HG02885 (cell line): ENCODE results near the gene KLHL7.
"Not testable (repeated sequence)": the region's sequence is repeated elsewhere in the genome, so short reads cannot be mapped to it uniquely, and the experiment has no call there.

Source experiments
- ATAC-seq: cut with Tn5 transposase; IDR thresholded peaks from one replicate; pipeline ENCODE4 v1.9.1; 2021; ENCODE audit warnings: mild to moderate bottlenecking; ENCODE audit not compliant: unreplicated experiment, poor library complexity

The KLHL7 gene

GRCh38 chr7:23106823-23107663, 1.5 kb downstream of the KLHL7 start:
- ATAC-seq = no peak

DNA sequence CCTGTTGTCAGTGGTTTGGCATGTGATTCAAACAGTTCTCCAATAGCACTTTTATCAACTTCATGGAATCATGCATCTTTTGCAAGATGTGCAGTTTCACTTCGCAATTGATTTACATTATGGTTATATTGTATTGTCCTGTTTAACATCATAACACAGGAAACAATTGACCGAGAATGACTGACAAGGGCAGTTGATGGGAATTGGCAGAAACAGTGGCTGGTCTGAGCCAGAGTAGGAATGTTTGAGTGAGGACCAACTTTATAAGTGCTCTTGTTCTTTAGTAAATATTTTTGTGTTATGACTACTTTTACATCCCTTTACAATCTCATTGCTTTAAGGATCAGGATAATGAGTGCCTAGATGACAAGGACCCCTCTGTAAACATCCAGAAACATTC, 2.2 kb downstream of the KLHL7 start:
- ATAC-seq = no peak

GRCh38 chr7:23108995-23109394, 3.4 kb downstream of the KLHL7 start:
- ATAC-seq = no peak

DNA sequence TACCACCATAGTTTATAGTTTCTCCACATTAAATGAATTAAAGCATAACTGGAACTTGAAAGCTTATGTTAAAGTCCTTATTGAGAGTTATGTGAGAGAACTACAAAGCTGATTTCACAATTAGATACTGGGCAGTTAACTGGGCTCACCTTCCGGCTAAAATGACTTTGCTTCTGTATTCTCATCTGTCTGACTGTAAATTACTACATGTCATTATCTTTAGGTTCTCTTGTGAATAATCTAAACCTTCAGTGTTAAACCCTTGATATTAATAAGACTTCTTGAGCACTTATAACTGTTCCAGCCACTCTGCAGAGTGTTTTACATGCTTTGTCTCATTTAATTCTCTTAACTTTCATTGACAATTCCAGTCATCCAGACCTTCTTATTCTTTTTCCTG, 3.9 kb downstream of the KLHL7 start:
- no peak for ATAC-seq

- no peak for ATAC-seq
Observed at GRCh38 chr7:23114896-23115295, 9.3 kb downstream of the KLHL7 start.

DNA sequence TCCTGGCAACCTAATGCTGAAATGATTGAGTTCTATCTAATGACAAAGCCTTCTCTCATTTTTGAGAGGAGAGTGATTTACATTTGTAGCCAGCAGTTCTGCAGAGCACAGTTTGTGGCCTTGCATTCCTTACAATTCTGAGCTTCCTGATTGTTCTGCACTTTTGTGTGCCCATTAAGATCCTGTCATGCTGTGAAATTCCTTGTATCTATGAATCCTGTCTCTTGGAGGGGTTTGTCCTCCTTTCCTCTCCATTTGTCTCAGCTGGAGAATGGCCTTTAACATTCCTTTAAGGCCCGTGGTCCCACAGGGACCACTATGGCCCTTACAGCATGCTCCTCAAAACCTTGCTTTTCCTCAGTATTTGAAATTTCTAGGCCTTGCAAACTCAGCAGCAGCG, 10.4 kb downstream of the KLHL7 start:
- ATAC-seq = no peak

- ATAC-seq = no peak
Observed at GRCh38 chr7:23117841-23118240, 12.3 kb downstream of the KLHL7 start.

- no peak for ATAC-seq
Observed at GRCh38 chr7:23120106-23120505, 14.5 kb downstream of the KLHL7 start.

GRCh38 chr7:23121165-23121564, 15.6 kb downstream of the KLHL7 start:
- ATAC-seq = no peak

DNA sequence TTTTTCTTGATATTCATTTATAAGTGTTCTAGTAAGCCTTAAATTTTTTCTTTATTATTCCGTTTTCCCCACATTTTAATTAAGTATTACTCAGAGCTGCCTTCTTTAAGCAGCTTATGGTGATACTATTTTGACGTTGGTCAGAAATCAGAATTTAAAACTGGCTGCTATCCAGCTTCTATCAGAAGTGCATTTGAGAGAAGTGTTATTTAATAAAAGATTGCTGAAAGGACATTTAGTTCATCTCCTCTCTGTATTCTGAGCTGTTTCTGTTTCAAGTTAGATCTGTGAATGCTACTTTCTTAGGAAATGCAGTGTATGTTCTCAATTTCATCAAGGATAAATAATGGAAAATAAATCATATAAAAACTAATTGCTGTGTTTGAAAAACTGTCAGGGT, 17.4 kb downstream of the KLHL7 start:
- no peak for ATAC-seq

DNA sequence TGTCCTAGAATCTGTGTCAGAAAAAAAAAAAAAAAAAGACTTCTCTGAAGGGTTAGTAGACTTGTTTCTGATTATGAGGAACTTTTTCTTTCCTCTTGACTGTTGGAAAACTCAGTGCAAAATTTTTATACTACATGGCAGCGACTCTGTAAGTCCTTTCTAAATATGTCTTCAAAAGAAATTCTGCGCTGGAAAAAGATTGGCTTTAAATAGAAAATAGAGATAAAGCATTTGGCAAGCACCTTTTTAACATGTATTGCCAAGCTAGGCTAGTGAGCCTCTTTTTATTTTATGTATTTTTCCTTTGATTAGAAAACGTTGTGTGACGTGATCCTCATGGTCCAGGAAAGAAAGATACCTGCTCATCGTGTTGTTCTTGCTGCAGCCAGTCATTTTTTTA, 17.9 kb downstream of the KLHL7 start:
- ATAC-seq = no peak

GRCh38 chr7:23129036-23129435, 23.5 kb downstream of the KLHL7 start:
- ATAC-seq = no peak

GRCh38 chr7:23131799-23132198, 26.2 kb downstream of the KLHL7 start:
- ATAC-seq = not testable (repeated sequence)

DNA sequence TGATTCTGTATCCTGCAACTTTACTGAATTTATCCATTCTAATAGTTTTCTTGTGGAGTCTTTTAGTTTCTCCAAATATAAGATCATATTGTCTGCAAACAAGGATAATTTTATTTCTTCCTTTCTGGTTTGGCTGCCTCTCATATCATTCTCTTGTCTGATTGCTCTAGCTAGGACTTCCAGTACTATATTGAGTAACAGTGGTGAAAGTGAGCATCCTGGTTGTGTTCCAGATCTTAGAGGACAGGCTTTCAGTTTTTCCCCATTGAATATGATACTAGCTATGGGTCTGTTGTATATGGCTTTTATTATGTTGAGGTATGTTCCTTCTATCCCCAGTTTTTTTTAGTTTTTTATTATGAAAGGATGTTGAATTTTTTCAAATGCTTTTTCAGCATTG, 28.2 kb downstream of the KLHL7 start:
- no peak for ATAC-seq

DNA sequence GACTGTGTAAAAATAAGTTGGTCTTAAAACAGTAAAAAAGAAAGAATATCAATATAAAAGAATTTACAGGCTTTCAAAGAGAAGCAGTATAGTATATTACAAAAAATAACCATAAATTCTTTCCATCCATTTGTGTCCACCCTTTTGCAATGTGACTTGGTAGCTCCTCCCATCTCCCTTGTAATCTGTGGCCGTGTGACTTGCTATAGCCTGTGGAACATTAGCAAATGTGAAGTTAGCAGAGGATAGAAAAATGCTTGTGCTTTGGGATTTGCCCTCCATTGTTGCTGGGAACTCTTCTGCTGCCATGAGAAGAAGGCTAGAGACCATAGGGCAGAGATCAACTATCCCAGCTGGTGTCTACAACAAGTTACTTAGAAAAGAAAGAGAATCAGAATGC, 30.2 kb downstream of the KLHL7 start:
- no peak for ATAC-seq

DNA sequence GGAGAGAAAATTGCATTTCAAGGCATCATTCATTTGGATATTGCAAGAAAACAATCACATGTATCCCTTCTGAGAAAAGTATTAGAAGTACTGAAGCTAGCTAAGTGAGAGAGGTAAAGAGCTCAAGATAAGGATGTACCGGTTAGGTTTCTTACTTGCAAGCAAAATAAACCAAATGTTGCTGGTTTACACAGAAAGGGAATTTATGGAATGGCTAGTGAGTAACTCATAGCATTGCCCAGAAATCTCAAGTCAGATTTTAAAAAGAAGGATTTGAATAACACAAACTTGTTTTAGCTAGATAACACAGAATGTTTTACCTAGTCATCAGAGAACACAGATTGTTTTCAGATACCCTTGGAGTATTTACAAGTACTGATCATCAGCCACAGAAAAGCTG, 30.6 kb downstream of the KLHL7 start:
- no peak for ATAC-seq

DNA sequence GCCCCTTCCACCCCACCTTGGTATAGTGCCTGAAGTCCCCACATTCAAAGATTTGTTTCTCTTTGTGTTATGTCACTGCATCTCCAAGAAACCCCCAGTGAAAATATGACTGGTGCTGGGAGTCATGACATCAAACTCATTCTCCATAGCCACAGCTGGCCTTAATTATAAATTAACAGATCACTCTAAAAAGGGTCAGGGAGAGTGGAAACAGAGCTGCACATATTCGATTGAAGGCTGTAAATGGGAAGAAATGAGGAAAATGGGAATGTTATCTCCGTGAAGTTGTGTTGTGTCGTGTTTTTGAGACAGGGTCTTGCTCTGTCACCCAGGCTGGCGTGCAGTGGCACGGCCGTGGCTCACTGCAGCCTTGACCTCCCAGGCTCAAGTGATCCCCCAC, 52.1 kb downstream of the KLHL7 start:
- ATAC-seq = no peak

DNA sequence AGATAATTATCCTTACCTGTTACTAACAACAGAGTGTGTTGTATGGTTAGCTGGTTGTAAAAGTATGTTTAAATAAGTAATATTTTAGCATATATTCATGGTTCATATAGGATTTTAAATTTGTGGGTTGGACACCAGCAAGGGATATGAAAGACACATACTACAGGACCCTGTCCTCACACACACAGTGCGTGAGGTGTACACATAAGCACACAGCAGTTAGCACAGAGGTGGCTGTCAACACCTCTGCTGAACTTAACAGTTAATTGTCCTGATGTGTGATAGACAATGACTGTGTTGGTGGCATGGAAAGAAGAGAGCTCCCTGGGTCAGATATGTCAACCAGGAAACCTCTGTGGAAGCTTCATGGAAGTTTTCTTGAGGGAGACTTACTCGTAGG, 53.0 kb downstream of the KLHL7 start:
- no peak for ATAC-seq

DNA sequence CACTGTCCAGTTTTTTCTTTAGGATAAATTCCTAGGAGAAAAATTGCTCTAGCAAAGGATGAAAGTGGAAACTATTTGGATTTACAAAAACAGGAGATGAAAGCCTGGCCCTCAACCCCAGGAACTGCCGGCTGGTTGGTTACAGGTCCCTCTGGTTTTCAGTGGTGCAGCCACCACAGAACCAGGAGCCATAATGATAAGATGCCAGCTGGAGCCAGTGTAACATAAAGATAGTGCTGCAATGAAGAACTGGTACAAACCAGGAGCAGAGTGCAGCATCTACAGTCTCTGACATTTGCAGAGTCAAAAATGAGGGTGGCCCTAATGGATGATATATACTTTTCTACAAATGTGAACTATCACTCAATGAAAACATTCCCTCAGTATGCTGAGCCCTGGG, 55.9 kb downstream of the KLHL7 start:
- ATAC-seq = no peak

- no peak for ATAC-seq
Observed at GRCh38 chr7:23164846-23165245, 59.3 kb downstream of the KLHL7 start.

- no peak for ATAC-seq
Observed at GRCh38 chr7:23165316-23165715, 59.7 kb downstream of the KLHL7 start.

DNA sequence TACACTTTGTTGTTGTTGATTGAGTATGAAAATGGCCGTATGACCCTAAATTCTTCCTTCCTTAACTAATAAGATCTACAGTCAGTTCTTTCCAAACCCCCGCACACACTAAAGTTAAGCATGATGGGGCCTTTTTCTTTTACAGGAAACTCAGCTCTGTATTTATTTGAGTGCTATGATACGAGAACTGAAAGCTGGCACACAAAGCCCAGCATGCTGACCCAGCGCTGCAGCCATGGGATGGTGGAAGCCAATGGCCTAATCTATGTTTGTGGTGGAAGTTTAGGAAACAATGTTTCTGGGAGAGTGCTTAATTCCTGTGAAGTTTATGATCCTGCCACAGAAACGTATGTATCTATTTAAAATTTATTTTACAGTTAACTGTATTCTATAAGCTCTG, 62.1 kb downstream of the KLHL7 start:
- no peak for ATAC-seq
